AG04449 (cell line): ENCODE results near the gene FMN2.

Experiments
- CTCF ChIA-PET: fragments of 350-600 bp; formaldehyde crosslinking; extraction: SDS; loops from one replicate; lab custom pipeline; 2021; ENCODE audit warnings: antibody characterized with exemption; lab: Yijun Ruan, JAX
- POLR2A ChIA-PET: fragments of 400-600, 350-600 bp; formaldehyde crosslinking; extraction: SDS; loops from one replicate; lab custom pipeline; 2020; ENCODE audit warnings: antibody characterized with exemption, inconsistent platforms; lab: Yijun Ruan, JAX
- DNase-seq: peaks from one replicate; pipeline ENCODE4 v3.0.0-alpha.2; 2010; ENCODE audit warnings: low read depth, low spot score
- H3K4me3 ChIP-seq: 2 replicates; pipeline ENCODE4 v1.5.1; 2011; ENCODE audit warnings: low read depth, mild to moderate bottlenecking, control low read depth, low read length
- CTCF ChIP-seq: IDR thresholded peaks from one replicate; pipeline ENCODE4 v1.5.1; 2011; ENCODE audit warnings: mild to moderate bottlenecking, moderate library complexity, low read length, control low read depth, inconsistent platforms; ENCODE audit not compliant: insufficient read depth; ENCODE audit errors: missing control alignments

FMN2 gene

DNA sequence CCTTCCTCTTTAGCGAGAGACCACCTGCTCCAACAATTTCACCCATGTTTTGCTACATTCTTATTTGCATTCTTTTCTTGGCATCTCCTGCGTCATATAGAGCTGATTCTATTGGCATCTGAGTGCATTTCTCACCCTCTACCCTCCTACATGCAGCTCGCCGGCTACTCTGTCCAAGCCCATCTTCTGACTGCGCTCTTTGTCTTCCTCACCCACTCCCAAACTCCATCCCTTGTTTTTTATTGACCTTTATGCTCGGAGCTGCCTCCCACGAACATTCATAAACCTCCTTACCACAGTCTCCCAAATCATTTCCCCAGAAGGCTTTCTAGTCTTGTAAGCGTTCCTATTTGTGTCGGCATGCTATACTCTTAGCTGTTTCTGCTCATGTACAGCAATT, 33.6 kb upstream of the FMN2 start:
- CTCF ChIA-PET: no interaction called here
- DNase-seq: no peak

GRCh38 chr1:240068961-240069360, 22.7 kb upstream of the FMN2 start:
- TF ChIP-seq CTCF: no peak
- no peak for DNase-seq
- POLR2A ChIA-PET: no interaction called here
- CTCF ChIA-PET: no interaction called here
- H3K4me3 ChIP-seq: no peak overlapping the region

More for the DNA sequence above, 33.6 kb upstream of the FMN2 start:
- POLR2A ChIA-PET: interaction anchor here (0.6 kb wide), 1 partner anchor 27 kb away, joined by 3 read pairs; no protein-coding TSS in a partner anchor
- H3K4me3 ChIP-seq: no peak overlapping the region
- TF ChIP-seq CTCF: no peak

DNA sequence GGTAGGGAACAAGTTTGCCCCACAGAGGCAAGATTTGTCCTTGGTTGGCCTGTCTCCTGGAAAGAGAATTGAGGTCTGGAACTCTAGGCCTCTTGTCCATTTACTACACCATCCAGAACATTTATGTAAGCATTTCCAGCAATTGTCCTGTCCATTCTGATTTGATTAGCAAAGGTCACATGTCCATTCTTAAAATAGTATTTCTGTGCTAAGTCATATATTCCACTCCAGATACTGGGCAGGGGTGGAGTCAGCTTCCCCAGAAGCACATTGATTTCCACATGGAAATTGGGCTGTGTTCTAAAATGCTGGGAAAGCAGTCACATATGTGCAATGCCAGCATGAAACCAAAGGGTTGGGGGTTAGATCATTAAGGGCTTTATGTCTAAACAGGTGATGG, 21.5 kb upstream of the FMN2 start:
- CTCF ChIA-PET: no interaction called here
- no peak overlapping the region for H3K4me3 ChIP-seq
- TF ChIP-seq CTCF: no peak
- no peak for DNase-seq
- POLR2A ChIA-PET: no interaction called here

GRCh38 chr1:240073097-240073496, 18.6 kb upstream of the FMN2 start:
- no peak for DNase-seq
- CTCF ChIA-PET: interaction anchor here (0.6 to 1.5 kb wide), 4 partner anchors 11 to 77 kb away, joined by 3 to 4 read pairs (median 3); no protein-coding TSS in a partner anchor
- TF ChIP-seq CTCF: no peak
- H3K4me3 ChIP-seq: no peak overlapping the region
- POLR2A ChIA-PET: no interaction called here

DNA sequence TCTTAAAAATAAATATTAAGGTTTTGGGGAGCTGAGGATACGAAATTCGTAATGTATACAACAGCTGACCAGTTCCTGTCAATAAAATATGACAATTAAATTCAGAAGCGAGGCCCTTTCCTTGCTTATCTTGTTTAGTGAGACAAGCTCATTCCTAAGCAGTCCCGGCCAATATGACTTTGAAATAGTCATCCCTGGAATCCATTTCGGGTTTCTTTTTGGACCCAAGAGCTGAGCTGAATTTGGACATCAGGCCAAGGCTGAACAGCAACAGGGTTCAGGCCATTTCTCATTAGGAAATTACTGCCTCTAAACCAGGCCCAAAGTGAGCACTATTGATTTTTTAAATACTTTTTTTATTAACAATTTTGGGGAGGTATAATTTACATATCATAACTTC, 17.3 kb upstream of the FMN2 start:
- DNase-seq: no peak
- CTCF ChIA-PET: interaction anchor here (1.5 kb wide), 1 partner anchor 70 kb away, joined by 3 read pairs; no protein-coding TSS in a partner anchor
- POLR2A ChIA-PET: no interaction called here
- no peak for TF ChIP-seq CTCF
- H3K4me3 ChIP-seq: no peak overlapping the region

GRCh38 chr1:240074908-240075307, 16.8 kb upstream of the FMN2 start:
- CTCF ChIA-PET: interaction anchor here (1.5 kb wide), 1 partner anchor 71 kb away, joined by 3 read pairs; no protein-coding TSS in a partner anchor

More at GRCh38 chr1:240074908-240075307, 16.8 kb upstream of the FMN2 start:
- no peak for TF ChIP-seq CTCF
- POLR2A ChIA-PET: no interaction called here
- no peak overlapping the region for H3K4me3 ChIP-seq
- DNase-seq: no peak
